Esophagus squamous epithelium (tissue), 5 donors: Measurements from ENCODE around the gene NOP9. TPM values are rescaled to one million over a fixed set of nuclear protein-coding genes. Genes with fewer than 3 reads are reported as not detected.

Experiments used
- DNase-seq: peaks from one replicate; lab custom pipeline; 2025; lab: John Stamatoyannopoulos, UW
- H3K27ac ChIP-seq, 4 donors: fragments of 200-600 bp; sonication (generic); one replicate each; pipeline ENCODE4 v1.5.1; 2016 to 2019; ENCODE audit warnings: mild to moderate bottlenecking in 1 of 4
- H3K27me3 ChIP-seq, 4 donors: fragments of 200-600 bp; sonication (generic); 1 replicate in 3 of 4; 2 replicates in 1 of 4; pipeline versions ENCODE4 v1.5.1 to v1.6.0; 2017 to 2021; ENCODE audit warnings: antibody characterized with exemption in 1 of 4
- H3K36me3 ChIP-seq, 3 donors: fragments of 200-600 bp; sonication (generic); one replicate each; pipeline ENCODE4 v1.5.1; 2016 to 2019
- H3K4me1 ChIP-seq, 3 donors: fragments of 200-600 bp; sonication (generic); one replicate each; pipeline ENCODE4 v1.5.1; 2017 to 2019
- H3K4me3 ChIP-seq, 4 donors: fragments of 200-600 bp; sonication (generic); 1 replicate in 3 of 4; 2 replicates in 1 of 4; pipeline ENCODE4 v1.5.1; 2016 to 2019; ENCODE audit warnings: mild to moderate bottlenecking in 2 of 4, moderate library complexity in 1 of 4
- H3K9me3 ChIP-seq, 3 donors: fragments of 200-600 bp; sonication (generic); one replicate each; pipeline ENCODE4 v1.5.1; 2016 to 2019
- CTCF ChIP-seq, 6 experiments: fragments of 450-650 bp in 4 of 6; fragments of 200-600 bp in 2 of 6; sonication (generic) in 2 of 6; IDR thresholded peaks; one replicate each; pipeline ENCODE4 v1.5.1; 2016 to 2019; ENCODE audit warnings: antibody characterized with exemption in 6 of 6, mild to moderate bottlenecking in 4 of 6, moderate library complexity in 4 of 6
- POLR2A ChIP-seq, 4 donors: fragments of 450-650 bp; IDR thresholded peaks; one replicate each; pipeline ENCODE4 v1.6.1; 2017; ENCODE audit warnings: antibody characterized with exemption in 4 of 4, mild to moderate bottlenecking in 4 of 4, moderate library complexity in 3 of 4
- WGBS, 2 donors: methylation state at CpG; one replicate each; pipeline ENCODE4 v1.1.5; 2018; 5-methylcytosine and 5-hydroxymethylcytosine counted together
- intact Hi-C: fragments of 100-400 bp; cut with DNase I; formaldehyde crosslinking; loops from one replicate; pipeline ENCODE4 v1.15.0; 2022
- total RNA-seq, 4 donors: library from RNA; depleted of rRNA; stranded (reverse); fragments of >200 nt; gene quantifications; one replicate each; pipeline ENCODE4 v1.1.0, GENCODE V29; 2016
- donor health status: DM: yes; HTN: yes; CAD: no.

The NOP9 gene
- total RNA-seq, 4 donors from 2014 or later = 18.0 to 29.8 (median 25.0) TPM

GRCh38 chr14:24292118-24292807 lies 7.4 kb upstream of the NOP9 start:
- no peak for DNase-seq
- no peaks in the 10 kb centered on the region for H3K9me3 ChIP-seq
- H3K27me3 ChIP-seq = no peaks in the 10 kb centered on the region
- H3K4me3 ChIP-seq = no peak overlapping the region
- peaks cover 0 to 15% (median 8%) of the 10 kb centered on the region in 3 donors for H3K4me1 ChIP-seq
- no peak overlapping the region for H3K27ac ChIP-seq
- 90 to 92% methylated on average over 5 to 8 of the region's 11 CpGs for WGBS, 2 donors
- TF ChIP-seq POLR2A (IDR thresholded peaks at IDR 0.05) (no peak), CTCF (IDR thresholded peaks at IDR 0.05) (no peak)
- intact Hi-C loops = no loop called here
- H3K36me3 ChIP-seq = peaks cover 24 to 87% (median 27%) of the 10 kb centered on the region in 3 donors

GRCh38 chr14:24293525-24293924 lies 6.1 kb upstream of the NOP9 start:
- no peak for DNase-seq
- H3K36me3 ChIP-seq = peaks cover 24 to 85% (median 27%) of the 10 kb centered on the region in 3 donors
- WGBS, 2 donors = 87 to 98% methylated on average over 2 of the region's 2 CpGs
- no peak overlapping the region for H3K27ac ChIP-seq
- no peak overlapping the region for H3K4me3 ChIP-seq
- intact Hi-C loops = no loop called here
- TF ChIP-seq CTCF (IDR thresholded peaks at IDR 0.05) (no peak), POLR2A (IDR thresholded peaks at IDR 0.05) (no peak)
- no peaks in the 10 kb centered on the region for H3K9me3 ChIP-seq
- H3K4me1 ChIP-seq = peaks cover 3 to 25% (median 10%) of the 10 kb centered on the region in 3 donors
- no peaks in the 10 kb centered on the region for H3K27me3 ChIP-seq

GRCh38 chr14:24296341-24297157 lies 3.1 kb upstream of the NOP9 start:
- H3K4me1 ChIP-seq = peaks cover 20 to 52% (median 25%) of the 10 kb centered on the region in 3 donors
- H3K4me3 ChIP-seq = peak overlapping the region in 1 of 4 donors; percentile 2
- WGBS, 2 donors = 49 to 58% methylated on average over 12 of the region's 12 CpGs
- no peaks in the 10 kb centered on the region for H3K27me3 ChIP-seq
- DNase-seq = no peak
- intact Hi-C loops = no loop called here
- peak overlapping the region; percentile 55 to 97 (median 78) for H3K27ac ChIP-seq
- H3K36me3 ChIP-seq = peaks cover 10 to 64% (median 12%) of the 10 kb centered on the region in 3 donors
- TF ChIP-seq POLR2A (IDR thresholded peaks at IDR 0.05) (no peak), CTCF (IDR thresholded peaks at IDR 0.05) (peak; percentile 67 to 87 (median 70))
- H3K9me3 ChIP-seq = no peaks in the 10 kb centered on the region

- H3K9me3 ChIP-seq = no peaks in the 10 kb centered on the region
- H3K27ac ChIP-seq = peak overlapping the region; percentile 55 to 97 (median 78)
- intact Hi-C loops = no loop called here
- peaks cover 20 to 59% (median 25%) of the 10 kb centered on the region in 3 donors for H3K4me1 ChIP-seq
- no peak for DNase-seq
- H3K4me3 ChIP-seq = peak overlapping the region in 2 of 4 donors; percentile 2 to 12
- TF ChIP-seq POLR2A (IDR thresholded peaks at IDR 0.05) = no peak
- peak in 5 of 6 experiments; percentile 25 to 70 (median 43) for TF ChIP-seq CTCF (IDR thresholded peaks at IDR 0.05)
- WGBS, 2 donors = 25 to 29% methylated on average over 5 of the region's 5 CpGs
- peaks cover 10 to 64% (median 10%) of the 10 kb centered on the region in 3 donors for H3K36me3 ChIP-seq
- H3K27me3 ChIP-seq = no peaks in the 10 kb centered on the region
These were observed 2.3 kb upstream of the NOP9 start for GRCh38 chr14:24297190-24297964.
